PC-9 (cell line): ENCODE data around the gene PPIL6. TPM values are rescaled to one million over a fixed set of nuclear protein-coding genes. Genes with fewer than 3 reads are reported as not detected.
A peak's percentile ranks its signal among the peaks of the same experiment; 100 is the strongest.

ENCODE experiments used
- BruUV-seq: library from RNA; stranded (reverse); fragments of 400-500 nt; replicated peaks from 2 replicates; lab custom pipeline; 2021; lab: Mats Ljungman, UMichigan
- CTCF ChIA-PET: fragments of 300-600 bp; sonication (Branson Sonifier 250); formaldehyde crosslinking; loops from one replicate; lab custom pipeline; 2022; ENCODE audit warnings: antibody characterized with exemption; lab: Charles Lee
- POLR2A ChIA-PET: fragments of 300-600 bp; sonication (Branson Sonifier 250); formaldehyde crosslinking; loops from one replicate; lab custom pipeline; 2022; ENCODE audit warnings: antibody characterized with exemption; ENCODE audit not compliant: unreplicated experiment; lab: Charles Lee
- DNase-seq, 2 experiments: peaks; one replicate each; pipeline versions ENCODE4 v3.0.0 to v3.0.0-alpha.2; 2015 to 2022; ENCODE audit warnings: mixed read lengths in 1 of 2
- H2AFZ ChIP-seq: fragments of 200-600 bp; sonication (generic); 2 replicates; pipeline ENCODE4 v1.8.1; 2017; ENCODE audit warnings: antibody characterized with exemption
- H3F3A ChIP-seq: fragments of 200-600 bp; sonication (generic); 2 replicates; pipeline ENCODE4 v1.8.1; 2017; ENCODE audit warnings: antibody characterized with exemption, mild to moderate bottlenecking, low read depth; ENCODE audit not compliant: insufficient read depth
- H3K27ac ChIP-seq: fragments of 200-600 bp; sonication (generic); 2 replicates; pipeline ENCODE4 v1.6.1; 2016; ENCODE audit warnings: mixed run types
- H3K27me3 ChIP-seq: fragments of 200-600 bp; sonication (generic); 2 replicates; pipeline ENCODE4 v1.6.1; 2016; ENCODE audit warnings: low read depth, mixed run types; ENCODE audit not compliant: insufficient read depth
- H3K36me3 ChIP-seq: fragments of 200-600 bp; sonication (generic); 2 replicates; pipeline ENCODE4 v1.6.1; 2016; ENCODE audit warnings: low read depth, mixed run types
- H3K4me1 ChIP-seq: fragments of 200-600 bp; sonication (generic); replicated peaks from 2 replicates; pipeline ENCODE4 v1.6.1; 2016; ENCODE audit warnings: mixed run types; ENCODE audit not compliant: insufficient read depth
- H3K4me2 ChIP-seq: fragments of 200-600 bp; sonication (generic); 2 replicates; pipeline ENCODE4 v1.6.1; 2017; ENCODE audit warnings: mixed run types
- H3K4me3 ChIP-seq: fragments of 200-600 bp; sonication (generic); 2 replicates; pipeline ENCODE4 v1.6.1; 2016; ENCODE audit warnings: mixed run types
- H3K79me2 ChIP-seq: fragments of 200-600 bp; sonication (generic); 2 replicates; pipeline ENCODE4 v1.6.1; 2017; ENCODE audit warnings: low read depth, mixed run types
- H3K9me2 ChIP-seq: fragments of 200-600 bp; sonication (generic); 2 replicates; pipeline ENCODE4 v1.8.1; 2017; ENCODE audit warnings: mild to moderate bottlenecking; ENCODE audit not compliant: insufficient read depth
- H3K9me3 ChIP-seq: fragments of 200-600 bp; sonication (generic); 2 replicates; pipeline ENCODE4 v1.8.1; 2016; ENCODE audit warnings: low read depth; ENCODE audit not compliant: insufficient read depth
- H4K20me1 ChIP-seq: fragments of 200-600 bp; sonication (generic); 2 replicates; pipeline ENCODE4 v1.8.1; 2017; ENCODE audit not compliant: insufficient read depth
- EZH2 ChIP-seq: fragments of 200-600 bp; sonication (generic); IDR thresholded peaks from 2 replicates; pipeline ENCODE4 v1.8.0; 2017; ENCODE audit warnings: antibody characterized with exemption, low read depth
- intact Hi-C: fragments of 100-400 bp; cut with micrococcal nuclease; formaldehyde crosslinking; loops from one replicate; pipeline ENCODE4 v1.10.0; 2022; ENCODE audit not compliant: unreplicated experiment
- total RNA-seq: library from RNA; stranded (reverse); gene quantifications from 2 replicates; pipeline ENCODE4 v1.2.3, GENCODE V29; 2021
- TF ChIP-seq, protein P1 (sequence below): fragments of 200-600 bp; sonication (generic); conservative IDR thresholded peaks from 2 replicates; pipeline ENCODE4 v1.6.1; 2017; ENCODE audit warnings: mixed run types, antibody characterized with exemption, mild to moderate bottlenecking, moderate library complexity

PPIL6 gene
- total RNA-seq, 1 experiment from 2014 or later = 15.5 TPM

DNA sequence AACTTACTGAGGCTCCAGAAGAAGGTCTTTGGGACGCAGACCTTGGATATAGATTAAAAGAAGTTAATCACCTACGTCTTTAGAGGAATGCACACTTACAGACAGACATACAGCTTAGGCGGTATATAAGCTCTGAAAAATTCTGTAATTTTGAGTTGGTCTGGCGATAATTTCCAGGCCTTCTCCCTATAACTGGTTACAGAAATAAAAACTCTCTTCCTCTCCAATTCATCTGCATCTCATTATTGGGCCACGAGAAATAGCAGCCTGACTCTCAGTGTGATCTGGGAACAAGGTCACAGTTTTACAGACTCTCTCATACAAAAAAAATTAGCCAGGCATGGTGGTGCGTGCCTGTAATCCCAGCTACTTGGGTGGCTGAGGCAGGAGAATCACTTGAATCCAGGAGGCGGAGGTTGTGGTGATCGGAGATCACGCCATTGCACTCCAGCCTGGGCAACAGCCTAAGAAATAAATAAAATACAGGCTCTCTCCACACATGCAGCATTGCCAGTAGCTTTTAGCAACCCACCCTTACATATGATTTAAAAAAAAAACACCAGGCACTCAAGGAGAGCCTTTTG is 37.9 kb upstream of the PPIL6 start:
- CTCF ChIA-PET = no interaction called here
- peaks cover 71% of the 10 kb centered on the region for H3K79me2 ChIP-seq

GRCh38 chr6:109477725-109478124 is 37.3 kb upstream of the PPIL6 start:
- H3K36me3 ChIP-seq = peaks cover 49% of the 10 kb centered on the region
- H3F3A ChIP-seq = no peaks in the 10 kb centered on the region
- ChIA-PET POLR2A (no interaction called here), CTCF (no interaction called here)
- H3K4me2 ChIP-seq = peak overlapping the region; percentile 39
- no peaks in the 10 kb centered on the region for H3K27me3 ChIP-seq
- no TSS peak for BruUV-seq
- peaks cover 36% of the 10 kb centered on the region for H3K4me1 ChIP-seq
- no peaks in the 10 kb centered on the region for H3K9me2 ChIP-seq
- no peak overlapping the region for H3K27ac ChIP-seq
- TF ChIP-seq, protein P1, sequence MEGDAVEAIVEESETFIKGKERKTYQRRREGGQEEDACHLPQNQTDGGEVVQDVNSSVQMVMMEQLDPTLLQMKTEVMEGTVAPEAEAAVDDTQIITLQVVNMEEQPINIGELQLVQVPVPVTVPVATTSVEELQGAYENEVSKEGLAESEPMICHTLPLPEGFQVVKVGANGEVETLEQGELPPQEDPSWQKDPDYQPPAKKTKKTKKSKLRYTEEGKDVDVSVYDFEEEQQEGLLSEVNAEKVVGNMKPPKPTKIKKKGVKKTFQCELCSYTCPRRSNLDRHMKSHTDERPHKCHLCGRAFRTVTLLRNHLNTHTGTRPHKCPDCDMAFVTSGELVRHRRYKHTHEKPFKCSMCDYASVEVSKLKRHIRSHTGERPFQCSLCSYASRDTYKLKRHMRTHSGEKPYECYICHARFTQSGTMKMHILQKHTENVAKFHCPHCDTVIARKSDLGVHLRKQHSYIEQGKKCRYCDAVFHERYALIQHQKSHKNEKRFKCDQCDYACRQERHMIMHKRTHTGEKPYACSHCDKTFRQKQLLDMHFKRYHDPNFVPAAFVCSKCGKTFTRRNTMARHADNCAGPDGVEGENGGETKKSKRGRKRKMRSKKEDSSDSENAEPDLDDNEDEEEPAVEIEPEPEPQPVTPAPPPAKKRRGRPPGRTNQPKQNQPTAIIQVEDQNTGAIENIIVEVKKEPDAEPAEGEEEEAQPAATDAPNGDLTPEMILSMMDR = no peak
- TF ChIP-seq EZH2 = no peak
- no peaks in the 10 kb centered on the region for H3K9me3 ChIP-seq
- no peak for DNase-seq
- intact Hi-C loops = no loop called here
- peaks cover 23% of the 10 kb centered on the region for H4K20me1 ChIP-seq
- no peak overlapping the region for H3K4me3 ChIP-seq
- H3K79me2 ChIP-seq = peaks cover 70% of the 10 kb centered on the region
- H2AFZ ChIP-seq = no peak overlapping the region

More for the DNA sequence above, 37.9 kb upstream of the PPIL6 start:
- TF ChIP-seq EZH2 = no peak
- TF ChIP-seq, protein P1 = no peak
- peak overlapping the region; percentile 39 for H3K4me2 ChIP-seq
- H3K36me3 ChIP-seq = peaks cover 49% of the 10 kb centered on the region
- no peak for DNase-seq
- H3K4me1 ChIP-seq = peaks cover 36% of the 10 kb centered on the region
- H3K9me3 ChIP-seq = no peaks in the 10 kb centered on the region
- no TSS peak for BruUV-seq
- no peaks in the 10 kb centered on the region for H3K27me3 ChIP-seq
- no peak overlapping the region for H3K27ac ChIP-seq
- no peak overlapping the region for H2AFZ ChIP-seq
- intact Hi-C loops = no loop called here
- H3F3A ChIP-seq = no peaks in the 10 kb centered on the region
- POLR2A ChIA-PET = no interaction called here
- no peaks in the 10 kb centered on the region for H3K9me2 ChIP-seq
- H3K4me3 ChIP-seq = no peak overlapping the region
- peaks cover 23% of the 10 kb centered on the region for H4K20me1 ChIP-seq

DNA sequence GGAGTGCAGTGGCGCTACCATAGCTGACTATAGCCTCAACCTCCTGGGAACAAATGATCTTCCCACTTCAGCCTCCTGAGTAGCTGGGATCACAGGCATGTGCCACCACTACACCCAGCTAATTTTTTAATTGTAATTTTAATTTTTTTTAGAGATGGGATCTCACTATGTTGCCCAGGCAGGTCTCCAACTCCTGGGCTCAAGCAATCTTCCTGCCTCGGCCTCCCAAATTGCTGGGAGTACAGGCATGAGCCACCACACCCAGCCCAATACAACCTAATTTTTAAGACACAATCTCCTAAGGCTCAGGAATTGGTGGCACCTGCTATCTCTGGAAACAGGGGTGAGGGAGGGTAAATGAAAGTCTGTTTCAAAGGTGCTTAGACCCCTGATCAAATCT is 36.8 kb upstream of the PPIL6 start:
- no peaks in the 10 kb centered on the region for H3K9me2 ChIP-seq
- peaks cover 23% of the 10 kb centered on the region for H4K20me1 ChIP-seq
- H3K4me2 ChIP-seq = peak overlapping the region; percentile 39; the same call in 1 of the 2 replicates
- no peaks in the 10 kb centered on the region for H3K27me3 ChIP-seq
- no peak overlapping the region for H2AFZ ChIP-seq
- BruUV-seq = no TSS peak
- POLR2A ChIA-PET = no interaction called here
- CTCF ChIA-PET = no interaction called here
- H3F3A ChIP-seq = no peaks in the 10 kb centered on the region
- DNase-seq = no peak
- peaks cover 65% of the 10 kb centered on the region for H3K79me2 ChIP-seq
- peaks cover 36% of the 10 kb centered on the region for H3K4me1 ChIP-seq
- H3K4me3 ChIP-seq = no peak overlapping the region
- intact Hi-C loops = no loop called here
- TF ChIP-seq, protein P1 = no peak
- no peak for TF ChIP-seq EZH2
- no peaks in the 10 kb centered on the region for H3K9me3 ChIP-seq
- H3K36me3 ChIP-seq = peaks cover 49% of the 10 kb centered on the region
- H3K27ac ChIP-seq = no peak overlapping the region
